ENCODE results near the gene KCTD13. TPM values are rescaled to one million over a fixed set of nuclear protein-coding genes. Genes with fewer than 3 reads are reported as not detected.
A peak's percentile ranks its signal among the peaks of the same experiment; 100 is the strongest.
"Not testable (repeated sequence)": the region's sequence is repeated elsewhere in the genome, so short reads cannot be mapped to it uniquely, and the experiment has no call there.

KCTD13 gene
- total and polyA plus RNA-seq, 8 donors: 7.7 to 20.5 (median 9.3) TPM

- H3K27ac ChIP-seq: peak overlapping the region; percentile 58 to 90 (median 84)
- H3K4me1 ChIP-seq: peaks cover 0 to 7% (median 6%) of the 10 kb centered on the region in 3 donors
- peak; percentile 38 to 72 (median 50) for ATAC-seq
- intact Hi-C loops (cut with DNase I): loop anchor here in 1 of 3 donors (5.0 kb wide), 1 partner anchor 35 kb away; the partner anchor contains the start of gene KCTD13
- peak overlapping the region; percentile 53 to 85 (median 79) for H3K4me3 ChIP-seq
- WGBS, 2 donors: 2% methylated on average over 18 of the region's 18 CpGs
- H3K9me3 ChIP-seq: no peaks in the 10 kb centered on the region
- no peak for DNase-seq
- H3K27me3 ChIP-seq: no peaks in the 10 kb centered on the region
- no peak for FAIRE-seq
- H3K36me3 ChIP-seq: no peaks in the 10 kb centered on the region
- TF ChIP-seq, protein P1, sequence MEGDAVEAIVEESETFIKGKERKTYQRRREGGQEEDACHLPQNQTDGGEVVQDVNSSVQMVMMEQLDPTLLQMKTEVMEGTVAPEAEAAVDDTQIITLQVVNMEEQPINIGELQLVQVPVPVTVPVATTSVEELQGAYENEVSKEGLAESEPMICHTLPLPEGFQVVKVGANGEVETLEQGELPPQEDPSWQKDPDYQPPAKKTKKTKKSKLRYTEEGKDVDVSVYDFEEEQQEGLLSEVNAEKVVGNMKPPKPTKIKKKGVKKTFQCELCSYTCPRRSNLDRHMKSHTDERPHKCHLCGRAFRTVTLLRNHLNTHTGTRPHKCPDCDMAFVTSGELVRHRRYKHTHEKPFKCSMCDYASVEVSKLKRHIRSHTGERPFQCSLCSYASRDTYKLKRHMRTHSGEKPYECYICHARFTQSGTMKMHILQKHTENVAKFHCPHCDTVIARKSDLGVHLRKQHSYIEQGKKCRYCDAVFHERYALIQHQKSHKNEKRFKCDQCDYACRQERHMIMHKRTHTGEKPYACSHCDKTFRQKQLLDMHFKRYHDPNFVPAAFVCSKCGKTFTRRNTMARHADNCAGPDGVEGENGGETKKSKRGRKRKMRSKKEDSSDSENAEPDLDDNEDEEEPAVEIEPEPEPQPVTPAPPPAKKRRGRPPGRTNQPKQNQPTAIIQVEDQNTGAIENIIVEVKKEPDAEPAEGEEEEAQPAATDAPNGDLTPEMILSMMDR (IDR thresholded peaks at IDR 0.05): no peak
Measured at GRCh38 chr16:29962344-29962994, 36.4 kb upstream of the KCTD13 start.

DNA sequence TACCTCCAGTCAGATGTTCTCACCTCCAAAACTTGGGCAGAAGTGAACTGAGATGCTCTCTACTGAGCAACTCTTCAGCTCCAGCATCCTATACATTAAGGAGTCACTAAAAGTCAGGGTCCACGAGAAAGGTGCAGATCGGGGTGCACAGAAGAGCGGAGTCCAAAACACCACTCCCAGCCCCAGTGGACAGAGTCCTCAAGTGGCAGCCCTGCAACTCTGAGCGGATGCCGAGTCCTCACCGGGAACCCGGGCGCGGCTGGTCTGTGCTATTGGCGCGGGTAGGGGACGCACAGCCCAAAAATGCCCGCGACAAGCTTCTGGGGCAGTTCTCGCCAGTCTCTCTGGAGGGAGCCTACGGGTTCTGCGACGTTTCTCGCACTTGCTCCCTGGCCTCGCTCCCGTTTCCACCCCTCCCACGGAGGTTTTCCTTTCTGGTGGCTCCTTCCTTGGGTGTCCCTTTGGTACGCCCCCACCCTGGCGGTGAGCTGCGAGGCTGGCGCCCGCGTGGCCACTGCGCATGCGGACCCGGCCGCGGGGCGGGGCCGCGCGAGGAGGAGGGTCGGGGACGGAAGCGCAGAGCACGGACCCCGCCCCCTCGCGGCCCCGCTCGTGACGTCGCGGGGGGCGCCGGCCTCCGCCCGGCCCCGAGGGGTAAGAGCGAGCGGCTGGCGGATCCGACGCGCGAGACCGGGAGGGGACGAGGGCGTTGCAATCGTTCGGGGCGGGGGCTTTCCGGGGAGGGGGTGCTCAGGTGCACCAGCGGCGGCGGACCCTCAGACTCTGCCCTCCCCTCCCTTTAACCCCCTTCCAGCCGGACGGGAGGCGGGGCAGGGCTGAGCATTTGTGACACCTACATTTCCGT, 35.7 kb upstream of the KCTD13 start, which contains the start of gene TMEM219:
TMEM219 (plus strand) TSS at position 601 of the 865 bp plus-strand sequence. CDS start 1,065 bp downstream, outside the sequence.
- ATAC-seq (peak; percentile 95 to 99 (median 98)), FAIRE-seq (no peak), DNase-seq (peak; percentile 82 to 96 (median 94))
- H3K36me3 ChIP-seq: no peaks in the 10 kb centered on the region
- H3K27me3 ChIP-seq: no peaks in the 10 kb centered on the region
- intact Hi-C loops (cut with DNase I): loop anchor here in 1 of 3 donors (5.0 kb wide), 1 partner anchor 34 kb away; the partner anchor contains the start of gene KCTD13
- 0 to 1% methylated on average over 68 to 75 of the region's 75 CpGs for WGBS, 2 donors
- no peaks in the 10 kb centered on the region for H3K9me3 ChIP-seq
- TF ChIP-seq, protein P1 (IDR thresholded peaks at IDR 0.05): peak; percentile 36 to 53 (median 42)
- peaks cover 0 to 7% (median 6%) of the 10 kb centered on the region in 3 donors for H3K4me1 ChIP-seq
- peak within 1 kb of the TSS; percentile 53 to 85 (median 79) for H3K4me3 ChIP-seq
- peak within 1 kb of the TSS; percentile 58 to 90 (median 84) for H3K27ac ChIP-seq

GRCh38 chr16:29961127-29961478, 35.1 kb upstream of the KCTD13 start:
- DNase-seq (no peak), FAIRE-seq (no peak), ATAC-seq (no peak)
- intact Hi-C loops (cut with DNase I): loop anchor here in 1 of 3 donors (5.0 kb wide), 1 partner anchor 34 kb away; the partner anchor contains the start of gene KCTD13
- Histone ChIP-seq H3K27me3 (no peaks in the 10 kb centered on the region), H3K36me3 (no peaks in the 10 kb centered on the region), H3K4me1 (peaks cover 0 to 7% (median 6%) of the 10 kb centered on the region in 3 donors), H3K27ac (peak overlapping the region; percentile 58 to 90 (median 84)), H3K4me3 (peak overlapping the region; percentile 53 to 85 (median 79)), H3K9me3 (no peaks in the 10 kb centered on the region)
- TF ChIP-seq, protein P1 (IDR thresholded peaks at IDR 0.05): no peak
- WGBS, 2 donors: 50 to 56% methylated on average over 10 of the region's 10 CpGs

DNA sequence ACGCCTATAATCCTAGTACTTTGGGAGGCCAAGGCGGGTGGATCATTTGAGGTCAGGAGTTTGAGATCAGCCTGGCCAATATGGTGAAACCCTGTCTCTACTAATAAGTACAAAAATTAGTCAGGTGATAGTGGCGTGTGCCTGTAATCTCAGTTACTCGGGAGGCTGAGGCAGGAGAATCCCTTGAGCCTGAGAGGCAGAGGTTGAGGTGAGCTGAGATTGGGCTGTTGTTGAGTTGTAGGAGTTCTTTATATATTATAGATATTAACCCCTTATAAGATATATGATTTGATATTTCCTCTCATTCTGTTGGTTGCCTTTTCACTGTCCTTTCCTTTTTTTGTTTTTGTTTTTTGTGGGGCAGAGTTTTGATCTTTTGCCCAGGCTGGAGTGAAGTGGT, 33.8 kb upstream of the KCTD13 start:
- H3K27me3 ChIP-seq, H3K36me3 ChIP-seq, ATAC-seq, H3K27ac ChIP-seq, H3K4me3 ChIP-seq, FAIRE-seq, DNase-seq, H3K9me3 ChIP-seq, H3K4me1 ChIP-seq: not testable (repeated sequence)
- intact Hi-C loops (cut with DNase I): loop anchor here in 1 of 3 donors (5.0 kb wide), 1 partner anchor 33 kb away; the partner anchor contains the start of gene KCTD13
- 77 to 85% methylated on average over 4 of the region's 4 CpGs for WGBS, 2 donors

- intact Hi-C loops (cut with DNase I): no loop called here
- DNase-seq (no peak), ATAC-seq (no peak), FAIRE-seq (no peak)
- Histone ChIP-seq H3K36me3 (no peaks in the 10 kb centered on the region), H3K4me1 (peaks cover 0 to 7% (median 6%) of the 10 kb centered on the region in 3 donors), H3K27ac (no peak overlapping the region), H3K4me3 (no peak overlapping the region), H3K9me3 (no peaks in the 10 kb centered on the region), H3K27me3 (no peaks in the 10 kb centered on the region)
- TF ChIP-seq, protein P1 (IDR thresholded peaks at IDR 0.05): no peak
- WGBS, 2 donors: 84 to 91% methylated on average over 9 of the region's 9 CpGs
Measured at GRCh38 chr16:29959293-29959692, 33.3 kb upstream of the KCTD13 start.
